Superior temporal gyrus (tissue), 1 donor: Measurements from ENCODE around the gene CORO7.

Experiments used
- DNase-seq: peaks from one replicate; pipeline ENCODE4 v3.0.0-alpha.2; 2016; ENCODE audit errors: extremely low spot score

CORO7 gene

DNA sequence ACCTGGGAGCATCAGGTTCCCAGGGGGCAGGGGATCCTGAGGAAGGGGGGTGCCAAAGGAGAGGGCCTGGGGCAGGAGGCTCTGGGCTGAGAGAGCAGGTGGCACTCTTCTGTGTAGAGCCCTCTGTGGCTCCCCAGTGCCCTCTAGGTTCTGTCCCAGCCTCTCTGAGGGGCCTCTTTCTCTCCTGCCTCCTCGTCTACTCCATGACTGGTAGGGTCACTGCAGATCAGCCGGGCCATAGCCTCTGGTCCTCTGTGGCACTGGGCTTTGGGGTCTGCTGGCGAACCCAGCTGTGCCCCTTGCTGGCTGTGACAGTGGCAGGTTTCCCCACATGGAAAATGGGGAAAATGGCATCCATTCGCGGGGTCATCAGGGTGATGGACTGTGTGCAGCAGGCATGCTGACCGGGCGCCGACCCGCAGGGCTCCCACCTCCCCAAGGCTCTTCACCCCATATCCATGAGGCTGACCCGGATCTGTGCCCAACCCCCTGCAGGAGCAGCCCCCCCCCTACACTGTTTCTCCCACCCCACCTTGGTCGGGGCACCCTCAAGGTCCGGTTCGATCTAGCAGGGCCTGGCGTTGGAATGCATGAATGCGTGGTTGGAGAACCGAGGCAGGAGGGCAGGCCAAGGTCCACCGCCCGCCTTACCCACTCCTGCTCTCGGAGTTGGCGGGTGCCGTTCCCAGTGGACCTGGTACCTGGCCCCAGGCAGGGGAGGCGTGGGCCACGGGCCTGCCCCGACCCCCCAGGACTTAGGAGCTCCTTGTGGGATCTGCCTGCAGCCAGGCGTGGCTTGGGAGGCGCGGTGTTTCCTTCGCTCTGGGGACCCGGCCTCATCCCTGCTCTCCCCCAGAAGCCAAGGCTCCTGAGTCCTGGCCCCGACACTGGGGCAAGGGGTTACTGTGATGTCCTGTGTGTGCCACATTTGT, 94.0 kb downstream of the CORO7 start:
- no peak for DNase-seq

GRCh38 chr16:4321286-4322120, 94.9 kb downstream of the CORO7 start:
- no peak for DNase-seq

- DNase-seq: no peak
These were observed 95.7 kb downstream of the CORO7 start for GRCh38 chr16:4320571-4321137.

DNA sequence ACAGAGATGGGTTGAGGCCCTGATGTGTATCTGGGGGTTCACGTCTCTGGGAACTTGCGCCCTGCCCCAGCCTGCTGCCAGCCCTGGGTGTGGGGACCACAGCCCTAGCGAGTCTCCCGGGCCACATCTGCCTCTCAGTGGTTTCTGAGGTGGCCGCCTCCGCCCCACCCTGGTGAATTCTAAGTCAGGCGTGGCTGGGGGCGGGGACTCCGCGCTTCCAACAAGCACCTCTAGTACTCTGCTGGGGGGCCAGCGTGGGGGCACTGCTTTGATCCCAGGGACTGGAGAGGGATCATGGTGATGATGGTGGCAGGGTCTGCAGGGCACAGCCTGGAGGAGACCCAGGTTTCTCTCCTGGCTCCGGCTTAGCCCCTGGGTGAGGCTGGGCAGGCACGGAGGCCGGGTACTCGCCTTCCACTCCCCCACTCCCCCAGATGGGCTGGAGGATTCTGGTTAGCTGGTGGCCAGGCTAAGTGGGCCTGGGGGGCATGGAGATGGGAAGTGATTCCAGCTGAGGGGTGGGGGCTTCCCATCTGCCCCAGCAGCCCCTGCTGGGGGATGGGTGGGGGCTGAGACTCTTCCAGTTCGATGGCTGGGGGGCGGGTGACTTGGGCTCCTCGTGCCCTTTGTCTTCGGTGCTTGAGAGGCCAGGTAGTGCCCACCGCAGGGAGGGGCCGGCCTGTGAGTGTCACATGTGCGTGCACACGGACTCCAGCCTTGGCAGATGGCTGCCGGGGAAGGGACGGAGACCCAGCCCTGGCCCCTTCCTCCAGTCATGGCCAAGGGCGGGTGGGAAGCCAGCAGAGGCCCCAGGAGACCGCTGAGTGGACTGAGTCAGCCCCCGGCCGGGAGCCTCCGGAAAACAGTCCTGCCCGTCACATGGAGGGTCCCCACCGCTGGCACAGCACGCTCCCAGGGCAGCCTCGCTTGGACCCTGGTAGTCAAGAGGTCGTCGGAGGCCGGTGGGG, 96.7 kb downstream of the CORO7 start:
- no peak for DNase-seq

- no peak for DNase-seq
These were observed 97.4 kb downstream of the CORO7 start for GRCh38 chr16:4318967-4319366.

DNA sequence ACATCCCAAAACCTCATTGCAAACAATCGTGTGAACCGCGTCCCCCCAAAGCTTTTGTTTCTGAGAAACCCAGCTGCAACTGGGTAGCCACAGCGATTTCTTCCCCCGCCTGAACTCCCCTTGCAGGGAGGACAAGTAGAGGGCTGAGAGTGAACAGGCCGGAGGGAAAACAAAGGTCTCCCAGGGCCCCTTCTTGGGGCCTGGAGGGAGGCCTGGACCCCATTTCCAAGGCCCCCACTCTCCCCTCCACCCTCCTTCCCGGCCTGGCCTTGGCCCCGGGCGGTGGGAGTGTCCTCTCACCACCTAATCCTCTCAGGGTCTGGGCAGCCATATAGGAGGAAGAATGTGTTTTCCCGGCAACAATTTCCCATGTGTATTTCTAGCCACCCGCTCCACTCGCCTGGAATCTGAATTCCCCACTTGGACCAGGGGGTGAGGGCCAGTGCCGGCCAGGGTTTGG, 97.9 kb downstream of the CORO7 start:
- DNase-seq: no peak

DNA sequence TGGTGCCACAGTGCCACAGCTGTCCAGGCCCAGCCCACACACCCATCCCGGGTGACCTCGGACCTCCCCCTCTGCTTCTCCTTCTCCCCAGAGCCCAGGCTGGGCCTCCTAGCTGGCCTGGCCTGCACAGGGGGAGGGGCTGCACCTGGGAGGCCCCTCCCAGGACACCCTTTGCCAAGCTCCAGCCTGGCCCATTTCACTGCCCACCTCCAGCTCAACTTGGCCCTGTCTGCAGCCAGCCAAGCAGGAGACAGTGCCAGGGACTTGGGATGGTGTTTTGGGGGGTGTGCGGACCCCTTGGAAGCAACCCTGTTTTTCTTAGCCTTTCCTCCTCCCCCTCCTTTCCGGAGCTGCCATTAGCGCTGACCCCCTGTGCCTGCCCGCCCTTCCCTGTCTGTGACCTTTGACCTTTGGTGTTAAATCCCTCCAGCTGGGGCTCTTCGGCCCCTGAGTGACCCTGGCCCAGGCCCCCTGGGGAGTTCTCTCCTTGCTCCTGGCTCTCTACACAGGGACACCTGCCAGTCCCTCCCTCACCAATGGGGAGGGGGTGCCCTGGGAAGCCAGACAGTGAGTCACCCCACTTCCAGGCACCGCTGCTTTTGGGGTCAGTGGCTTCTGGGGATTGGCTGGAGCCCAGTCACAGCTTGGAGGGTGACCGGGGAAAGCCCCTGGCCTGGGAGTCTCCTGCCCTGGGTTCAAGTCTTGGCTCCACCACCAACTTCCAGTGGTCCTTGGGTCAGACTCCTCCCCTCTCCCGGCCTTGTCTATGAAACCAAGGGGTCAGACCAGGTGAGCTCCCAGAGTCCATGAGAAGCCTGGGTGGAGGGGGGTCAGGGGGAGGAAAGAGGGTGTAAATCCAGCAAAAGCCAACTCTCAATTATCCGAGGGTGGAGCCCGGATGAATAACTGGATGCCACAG, 98.6 kb downstream of the CORO7 start:
- no peak for DNase-seq

GRCh38 chr16:4316864-4317531, 99.4 kb downstream of the CORO7 start:
- no peak for DNase-seq

DNA sequence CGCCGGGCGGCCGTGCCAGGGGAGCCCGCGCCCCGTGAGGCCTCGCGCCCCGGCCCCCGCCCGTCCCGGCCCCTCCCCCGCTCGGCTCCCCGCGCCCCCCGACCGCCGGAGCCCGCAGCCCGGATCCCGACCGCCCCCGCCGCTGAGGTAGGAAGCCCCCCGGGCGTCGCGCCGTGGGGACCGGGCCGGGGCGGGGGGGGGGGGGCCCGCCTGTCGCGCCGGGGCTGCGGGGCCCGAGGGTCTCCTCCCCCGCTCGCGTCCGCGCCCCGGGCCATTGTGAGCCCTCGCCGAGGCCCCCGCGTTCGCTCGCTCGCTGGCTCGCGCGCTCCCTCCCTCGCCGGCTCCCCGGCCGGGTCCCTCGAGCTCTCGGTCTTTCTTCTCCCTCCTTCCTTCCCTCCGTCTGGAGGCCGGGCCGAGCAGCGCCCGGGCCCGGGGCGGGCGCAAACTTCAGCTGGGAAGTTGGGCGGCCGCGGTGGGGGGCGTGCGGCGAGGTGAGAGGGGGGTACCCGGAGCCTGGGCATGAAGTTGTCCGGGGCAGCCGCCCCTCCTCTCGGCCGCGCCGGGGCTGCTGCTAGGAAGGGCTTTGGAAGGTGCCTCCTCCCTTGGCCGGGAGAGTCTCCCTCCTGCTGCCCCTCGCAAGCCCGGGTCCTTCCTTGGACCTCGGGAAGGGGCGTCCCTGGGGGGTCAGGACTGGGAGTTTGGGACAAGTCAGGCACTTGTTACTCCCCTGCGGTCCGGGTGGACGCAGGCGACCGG, 100.1 kb downstream of the CORO7 start:
- no peak for DNase-seq

GRCh38 chr16:4315186-4316107, 100.9 kb downstream of the CORO7 start, which contains the start of gene GLIS2:
TSS of gene GLIS2 (plus strand) at chr16:4316067. CDS start at chr16:4332281, 16,214 bp downstream.
- DNase-seq: no peak

DNA sequence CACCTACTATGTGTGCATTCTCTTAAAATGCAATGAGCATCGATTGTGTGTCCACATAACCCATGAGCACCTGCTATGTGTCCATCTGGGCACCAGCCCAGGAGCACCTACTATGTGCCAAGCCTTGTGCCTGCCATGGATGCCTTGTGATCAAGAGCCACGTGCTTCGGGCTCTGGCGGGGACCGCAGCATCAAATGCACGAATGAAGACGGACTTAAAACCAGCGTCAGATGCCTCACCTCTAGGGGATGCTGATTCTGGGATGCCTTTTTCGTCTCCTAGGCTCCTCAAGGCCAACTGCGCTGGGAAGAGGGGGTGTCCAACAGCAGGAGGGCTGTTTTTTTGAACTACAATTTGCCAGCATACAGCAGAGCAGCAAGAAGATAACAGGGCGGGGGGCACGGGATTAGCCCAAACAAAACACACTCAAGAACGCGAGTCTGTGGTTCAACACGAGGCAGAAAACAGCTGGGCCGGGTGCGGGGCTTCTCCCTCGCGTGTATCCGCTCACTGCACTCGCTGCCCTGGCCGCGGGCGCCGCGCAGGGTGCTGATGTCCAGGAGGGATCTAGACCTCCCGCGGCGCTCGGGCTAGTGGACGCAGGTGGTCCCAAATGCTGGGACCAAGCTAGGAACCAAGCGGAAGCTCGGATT, 101.7 kb downstream of the CORO7 start:
- no peak for DNase-seq

DNA sequence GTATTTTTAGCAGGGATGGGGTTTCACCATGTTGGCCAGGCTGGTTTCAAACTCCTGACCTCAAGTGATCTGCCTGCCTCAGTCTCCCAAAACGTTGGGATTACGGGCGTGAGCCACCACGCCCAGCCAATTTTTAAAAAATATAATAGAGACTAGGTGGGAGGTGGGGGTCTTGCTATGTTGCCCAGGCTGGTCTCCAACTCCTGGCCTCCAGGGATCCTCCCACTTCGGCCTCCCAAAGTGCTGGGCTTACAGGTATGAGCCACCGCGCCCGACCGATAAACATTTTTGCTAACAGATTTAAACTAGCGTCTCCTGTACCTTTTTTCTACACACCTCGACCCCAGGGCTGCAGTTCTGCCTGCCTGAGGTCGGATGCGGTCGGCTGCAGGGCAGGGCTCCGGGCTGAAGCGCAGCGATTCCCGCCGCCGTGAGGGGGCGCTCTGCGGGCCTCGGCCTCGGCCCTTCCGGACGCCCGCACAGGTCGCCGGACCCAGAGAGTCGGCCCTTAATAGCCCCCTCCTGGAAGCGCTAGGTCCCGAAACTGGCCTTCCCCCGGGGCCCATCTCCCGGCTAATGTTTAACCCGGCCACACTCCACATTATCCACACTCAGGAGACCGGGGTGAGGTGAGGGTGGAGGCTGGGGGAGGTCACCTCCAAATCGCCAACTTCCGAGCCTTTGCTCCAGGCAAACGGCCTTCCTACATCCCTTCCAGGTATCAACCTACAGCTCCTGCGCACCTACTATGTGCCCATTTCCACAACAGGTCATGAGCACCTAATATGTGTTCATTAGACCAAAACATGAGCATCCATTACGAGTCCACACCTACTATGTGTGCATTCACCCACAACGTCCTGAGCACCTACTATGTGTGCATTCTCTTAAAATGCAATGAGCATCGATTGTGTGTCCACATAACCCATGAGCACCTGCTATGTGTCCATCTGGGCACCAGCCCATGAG, 102.5 kb downstream of the CORO7 start:
- DNase-seq: no peak

DNA sequence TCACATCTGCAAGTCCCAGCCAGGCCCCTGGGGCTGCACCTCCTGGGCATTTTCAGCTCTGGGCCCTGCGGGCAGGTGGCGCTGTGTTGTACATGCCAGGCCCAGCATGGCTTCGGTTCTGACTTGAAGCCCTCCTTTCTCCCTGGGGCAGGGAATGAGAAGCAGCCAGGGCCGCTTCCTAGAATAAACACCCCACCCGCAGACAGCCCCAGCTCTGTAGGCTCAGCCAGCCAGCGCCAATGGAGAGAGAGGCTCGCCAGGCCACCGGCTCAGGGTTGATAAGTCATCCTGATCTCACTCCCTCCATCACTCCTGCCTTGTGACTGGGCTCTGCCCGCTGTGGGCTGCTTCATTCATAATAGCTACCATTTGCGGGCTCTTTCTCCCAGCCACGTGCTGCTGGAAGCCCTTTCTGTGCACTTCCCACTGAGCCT, 106.5 kb downstream of the CORO7 start:
- DNase-seq: no peak

DNA sequence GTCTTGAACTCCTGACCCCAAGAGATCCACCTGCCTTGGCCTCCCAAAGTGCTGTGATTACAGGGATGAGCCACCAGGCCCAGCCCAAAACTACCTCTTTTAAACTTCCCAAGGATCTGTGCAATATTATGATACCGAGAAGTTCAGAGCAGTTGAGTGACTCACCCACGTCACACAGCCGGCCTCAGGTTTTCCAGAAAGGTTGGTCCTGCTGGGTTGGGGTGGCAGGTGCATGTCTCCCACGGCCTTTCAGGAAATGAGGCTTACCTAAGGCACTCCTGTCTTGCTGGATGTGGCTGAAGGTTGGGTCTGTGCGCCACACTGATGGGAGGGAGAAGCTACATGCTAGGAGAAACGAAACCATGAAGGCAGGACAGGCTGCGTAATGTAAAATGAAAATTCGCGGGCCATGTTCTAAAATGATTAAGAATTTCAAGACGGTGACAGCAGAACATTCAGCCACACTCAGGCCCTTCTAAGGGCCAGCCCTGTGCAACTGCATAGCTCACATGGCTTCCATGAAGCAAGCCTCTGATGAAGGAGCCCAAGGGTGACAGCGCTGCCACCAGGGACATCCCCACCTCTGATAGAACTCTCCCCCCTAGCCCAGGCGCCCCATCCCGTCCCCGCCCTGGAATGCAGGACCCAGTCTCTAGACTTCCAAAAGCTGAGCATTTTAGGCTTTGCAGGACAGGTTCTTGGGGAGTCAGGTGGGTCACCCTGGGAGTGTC, 107.1 kb downstream of the CORO7 start:
- no peak for DNase-seq
